ENCODE data around the gene HNRNPC. TPM values are rescaled to one million over a fixed set of nuclear protein-coding genes. Genes with fewer than 3 reads are reported as not detected.
"Not testable (repeated sequence)": the region's sequence is repeated elsewhere in the genome, so short reads cannot be mapped to it uniquely, and the experiment has no call there.

Gene HNRNPC
- total RNA-seq, 1 experiment from 2014 or later = 814 TPM

- in situ Hi-C loops (cut with HindIII; ENCODE audit: low pct_unique_long_range_greater_than_20kb, low sequenced_read_pairs) = no loop called here
- no peak for DNase-seq (ENCODE audit: low read depth)
These were observed 98.1 kb downstream of the HNRNPC start for GRCh38 chr14:21171128-21171527.

GRCh38 chr14:21169573-21169972, 99.7 kb downstream of the HNRNPC start:
- in situ Hi-C loops (cut with HindIII; ENCODE audit: low pct_unique_long_range_greater_than_20kb, low sequenced_read_pairs) = no loop called here
- no peak for DNase-seq (ENCODE audit: low read depth)

- DNase-seq (ENCODE audit: low read depth) = no peak
- in situ Hi-C loops (cut with HindIII; ENCODE audit: low pct_unique_long_range_greater_than_20kb, low sequenced_read_pairs) = no loop called here
These were observed 101.2 kb downstream of the HNRNPC start for GRCh38 chr14:21168055-21168454.

GRCh38 chr14:21165670-21166069, 103.6 kb downstream of the HNRNPC start:
- in situ Hi-C loops (cut with HindIII; ENCODE audit: low pct_unique_long_range_greater_than_20kb, low sequenced_read_pairs) = not testable (repeated sequence)

GRCh38 chr14:21165002-21165605, 104.1 kb downstream of the HNRNPC start:
- in situ Hi-C loops (cut with HindIII; ENCODE audit: low pct_unique_long_range_greater_than_20kb, low sequenced_read_pairs); DNase-seq (ENCODE audit: low read depth): not testable (repeated sequence)

More at GRCh38 chr14:21165670-21166069, 103.6 kb downstream of the HNRNPC start:
- not testable (repeated sequence) for DNase-seq (ENCODE audit: low read depth)

- no peak for DNase-seq (ENCODE audit: low read depth)
- in situ Hi-C loops (cut with HindIII; ENCODE audit: low pct_unique_long_range_greater_than_20kb, low sequenced_read_pairs) = no loop called here
These were observed 105.4 kb downstream of the HNRNPC start for GRCh38 chr14:21163871-21164291.

- no peak for DNase-seq (ENCODE audit: low read depth)
These were observed 107.2 kb downstream of the HNRNPC start for GRCh38 chr14:21162081-21162480.

GRCh38 chr14:21160061-21160610, 109.1 kb downstream of the HNRNPC start:
- no peak for DNase-seq (ENCODE audit: low read depth)
- in situ Hi-C loops (cut with HindIII; ENCODE audit: low pct_unique_long_range_greater_than_20kb, low sequenced_read_pairs) = no loop called here

More at GRCh38 chr14:21162081-21162480, 107.2 kb downstream of the HNRNPC start:
- in situ Hi-C loops (cut with HindIII; ENCODE audit: low pct_unique_long_range_greater_than_20kb, low sequenced_read_pairs) = no loop called here

Other genes starting within 250 kb of the HNRNPC start
- gene NDRG2, start 244.4 kb downstream of the HNRNPC start, total RNA-seq (2014; rRNA removed; shearing (Covaris generic); ENCODE audit: low replicate concordance) = 14.4 and 31.3 TPM in 2 replicates
- gene TPPP2, start 239.2 kb downstream of the HNRNPC start, total RNA-seq (2014; rRNA removed; shearing (Covaris generic); ENCODE audit: low replicate concordance) = not detected in 2 replicates
- not detected in 2 replicates for gene RNASE13, start 234.6 kb downstream of the HNRNPC start, total RNA-seq (2014; rRNA removed; shearing (Covaris generic); ENCODE audit: low replicate concordance)
- gene RNASE7, start 227.1 kb downstream of the HNRNPC start, total RNA-seq (2014; rRNA removed; shearing (Covaris generic); ENCODE audit: low replicate concordance) = not detected in 2 replicates
- gene RNASE8, start 211.6 kb downstream of the HNRNPC start, total RNA-seq (2014; rRNA removed; shearing (Covaris generic); ENCODE audit: low replicate concordance) = not detected in 2 replicates
- 32.4 and 35.9 TPM in 2 replicates for gene ARHGEF40, start 199.1 kb downstream of the HNRNPC start, total RNA-seq (2014; rRNA removed; shearing (Covaris generic); ENCODE audit: low replicate concordance)
- 26.5 and 31.5 TPM in 2 replicates for gene ZNF219, start 170.8 kb downstream of the HNRNPC start, total RNA-seq (2014; rRNA removed; shearing (Covaris generic); ENCODE audit: low replicate concordance)
- gene TMEM253, start 168.4 kb downstream of the HNRNPC start, total RNA-seq (2014; rRNA removed; shearing (Covaris generic); ENCODE audit: low replicate concordance) = 0.20 TPM in 1 of 2 replicates, not detected in the other
- not detected in 2 replicates for gene OR5AU1, start 113.4 kb downstream of the HNRNPC start, total RNA-seq (2014; rRNA removed; shearing (Covaris generic); ENCODE audit: low replicate concordance)
- gene RPGRIP1, start 10.6 kb upstream of the HNRNPC start, total RNA-seq (2014; rRNA removed; shearing (Covaris generic); ENCODE audit: low replicate concordance) = not detected in 2 replicates
- 23.1 and 24.8 TPM in 2 replicates for gene SUPT16H, start 114.6 kb upstream of the HNRNPC start, total RNA-seq (2014; rRNA removed; shearing (Covaris generic); ENCODE audit: low replicate concordance)
- gene CHD8, start 186.7 kb upstream of the HNRNPC start, total RNA-seq (2014; rRNA removed; shearing (Covaris generic); ENCODE audit: low replicate concordance) = 21.0 and 21.9 TPM in 2 replicates
- 13.1 and 24.4 TPM in 2 replicates for gene RAB2B, start 207.5 kb upstream of the HNRNPC start, total RNA-seq (2014; rRNA removed; shearing (Covaris generic); ENCODE audit: low replicate concordance)
- 43.9 and 89.9 TPM in 2 replicates for gene TOX4, start 207.8 kb upstream of the HNRNPC start, total RNA-seq (2014; rRNA removed; shearing (Covaris generic); ENCODE audit: low replicate concordance)
- gene METTL3, start 241.9 kb upstream of the HNRNPC start, total RNA-seq (2014; rRNA removed; shearing (Covaris generic); ENCODE audit: low replicate concordance) = 24.9 and 57.2 TPM in 2 replicates